IPS-18a (cell line): ENCODE measurements around the gene PPM1M.

Source experiments
- H3K27ac ChIP-seq: one replicate; pipeline ENCODE4 v1.5.1; 2013; ENCODE audit warnings: low read length
- H3K27me3 ChIP-seq: one replicate; pipeline ENCODE4 v1.6.1; 2013; ENCODE audit warnings: mild to moderate bottlenecking, low read length; ENCODE audit not compliant: control insufficient read depth, insufficient read depth
- H3K36me3 ChIP-seq: one replicate; pipeline ENCODE4 v1.6.1; 2013; ENCODE audit warnings: low read depth, low read length; ENCODE audit not compliant: control insufficient read depth
- H3K4me1 ChIP-seq: one replicate; pipeline ENCODE4 v1.6.1; 2013; ENCODE audit warnings: low read depth, low read length; ENCODE audit not compliant: control insufficient read depth
- H3K4me3 ChIP-seq: one replicate; pipeline ENCODE4 v1.5.1; 2013; ENCODE audit warnings: low read length
- H3K9ac ChIP-seq: one replicate; pipeline ENCODE4 v1.6.1; 2013; ENCODE audit warnings: mild to moderate bottlenecking, low read length, moderate library complexity
- H3K9me3 ChIP-seq: one replicate; pipeline ENCODE4 v1.6.1; 2013; ENCODE audit warnings: low read depth, low read length; ENCODE audit not compliant: control insufficient read depth

Gene PPM1M, protein sequence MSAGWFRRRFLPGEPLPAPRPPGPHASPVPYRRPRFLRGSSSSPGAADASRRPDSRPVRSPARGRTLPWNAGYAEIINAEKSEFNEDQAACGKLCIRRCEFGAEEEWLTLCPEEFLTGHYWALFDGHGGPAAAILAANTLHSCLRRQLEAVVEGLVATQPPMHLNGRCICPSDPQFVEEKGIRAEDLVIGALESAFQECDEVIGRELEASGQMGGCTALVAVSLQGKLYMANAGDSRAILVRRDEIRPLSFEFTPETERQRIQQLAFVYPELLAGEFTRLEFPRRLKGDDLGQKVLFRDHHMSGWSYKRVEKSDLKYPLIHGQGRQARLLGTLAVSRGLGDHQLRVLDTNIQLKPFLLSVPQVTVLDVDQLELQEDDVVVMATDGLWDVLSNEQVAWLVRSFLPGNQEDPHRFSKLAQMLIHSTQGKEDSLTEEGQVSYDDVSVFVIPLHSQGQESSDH

DNA sequence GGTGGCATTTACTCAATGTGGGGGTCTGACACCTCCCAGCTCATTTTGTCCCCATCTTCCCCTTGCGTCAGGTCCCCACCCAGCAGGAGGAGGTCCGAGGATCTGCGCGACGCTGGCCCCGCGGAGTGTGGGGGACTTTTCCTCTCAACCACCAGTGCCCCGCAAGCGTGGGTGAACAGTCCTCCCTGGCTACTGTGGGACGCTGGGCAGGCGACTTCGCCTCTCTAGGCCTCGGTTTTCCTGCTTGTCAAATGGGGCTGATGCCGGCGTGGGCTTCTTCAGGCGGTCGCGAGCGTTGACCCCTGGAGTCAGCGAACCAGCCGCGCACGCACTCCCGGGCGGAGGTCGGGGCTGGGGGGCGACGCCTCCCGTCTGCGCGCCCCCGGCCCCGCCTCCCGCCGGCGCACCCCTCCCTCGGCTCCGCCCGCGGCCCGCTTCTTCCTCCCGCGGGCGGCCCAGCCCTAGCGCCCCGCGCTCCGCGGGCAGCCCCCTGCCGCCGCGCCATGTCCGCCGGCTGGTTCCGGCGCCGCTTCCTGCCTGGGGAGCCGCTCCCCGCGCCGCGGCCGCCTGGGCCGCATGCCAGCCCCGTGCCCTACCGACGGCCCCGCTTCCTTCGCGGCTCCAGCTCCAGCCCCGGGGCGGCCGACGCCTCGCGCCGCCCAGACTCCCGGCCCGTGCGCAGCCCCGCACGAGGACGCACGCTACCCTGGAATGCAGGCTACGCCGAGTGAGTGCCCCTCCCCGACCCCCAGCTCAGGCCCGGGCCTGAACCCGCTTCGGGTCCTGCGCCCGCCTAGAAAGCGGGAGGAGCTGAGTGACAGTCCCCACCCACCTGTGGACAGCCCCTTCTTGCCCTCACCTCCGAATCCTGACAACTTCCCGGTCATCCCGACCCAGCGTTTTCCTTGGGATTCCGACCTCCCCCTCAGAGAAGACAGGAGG is at the start of gene PPM1M:
Gene PPM1M (plus strand): TSS at position 438 of the 942 bp plus-strand sequence. CDS start 66 bp downstream, at position 504.
- H3K9ac ChIP-seq = peak within 1 kb of the TSS; percentile 34
- H3K9me3 ChIP-seq = no peaks in the 10 kb centered on the region
- no peak within 1 kb of the TSS for H3K27ac ChIP-seq
- peak within 1 kb of the TSS; percentile 48 for H3K4me3 ChIP-seq
- peaks cover 39% of the 10 kb centered on the region for H3K27me3 ChIP-seq
- peaks cover 10% of the 10 kb centered on the region for H3K4me1 ChIP-seq
- H3K36me3 ChIP-seq = peaks cover 6% of the 10 kb centered on the region

DNA sequence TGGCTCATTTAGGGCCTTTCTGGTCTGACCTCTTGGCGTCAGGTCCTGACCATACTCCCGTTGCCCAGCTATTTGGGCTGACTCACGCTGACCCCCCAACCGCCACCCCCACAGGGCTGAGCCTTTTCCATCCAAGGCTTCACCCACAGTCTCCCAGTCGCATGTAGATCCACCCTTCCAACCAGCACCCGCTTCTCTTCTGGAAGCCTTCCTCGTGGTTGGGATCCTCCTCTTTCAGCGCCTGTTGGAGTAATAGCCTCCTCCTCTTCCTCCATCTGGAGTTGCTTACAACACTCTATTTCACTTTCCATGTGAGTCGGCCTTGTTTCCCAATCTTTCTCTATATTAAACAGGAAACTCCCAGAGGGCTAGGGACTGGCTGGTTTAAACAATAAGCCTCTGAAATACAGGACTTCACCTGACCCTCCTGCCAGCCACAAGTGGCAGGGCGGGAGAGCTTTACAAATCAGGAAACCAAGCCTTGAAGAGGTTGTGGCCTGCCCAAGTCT is 49.7 kb upstream of the PPM1M start:
- Histone ChIP-seq H3K27ac (no peak overlapping the region), H3K27me3 (no peaks in the 10 kb centered on the region), H3K9me3 (no peaks in the 10 kb centered on the region), H3K9ac (no peak overlapping the region), H3K4me3 (no peak overlapping the region), H3K36me3 (peaks cover 7% of the 10 kb centered on the region), H3K4me1 (peaks cover 6% of the 10 kb centered on the region)

DNA sequence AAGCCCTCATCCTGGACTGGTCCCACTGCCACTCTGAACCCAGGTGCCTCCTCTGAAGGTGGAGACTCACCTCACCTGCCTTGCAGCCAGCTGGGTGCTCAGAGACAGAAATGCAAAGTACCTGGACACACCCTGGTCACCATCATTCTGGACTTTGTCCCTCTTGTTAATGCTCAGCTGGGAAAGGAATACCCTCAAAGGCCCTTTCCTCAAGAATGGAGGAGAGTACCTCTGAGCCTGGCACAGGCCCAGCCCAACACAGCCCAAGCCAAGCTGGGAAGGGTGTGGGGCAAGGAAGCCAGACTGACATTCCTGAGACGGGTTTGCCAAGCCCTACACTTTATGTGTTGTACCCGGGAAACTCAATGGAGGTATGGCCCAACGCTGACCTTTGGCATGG is 48.6 kb upstream of the PPM1M start:
- no peak overlapping the region for H3K4me3 ChIP-seq
- H3K27ac ChIP-seq = no peak overlapping the region
- peak overlapping the region; percentile 70 for H3K9ac ChIP-seq
- peaks cover 6% of the 10 kb centered on the region for H3K4me1 ChIP-seq
- no peaks in the 10 kb centered on the region for H3K9me3 ChIP-seq
- no peaks in the 10 kb centered on the region for H3K27me3 ChIP-seq
- H3K36me3 ChIP-seq = peaks cover 15% of the 10 kb centered on the region

DNA sequence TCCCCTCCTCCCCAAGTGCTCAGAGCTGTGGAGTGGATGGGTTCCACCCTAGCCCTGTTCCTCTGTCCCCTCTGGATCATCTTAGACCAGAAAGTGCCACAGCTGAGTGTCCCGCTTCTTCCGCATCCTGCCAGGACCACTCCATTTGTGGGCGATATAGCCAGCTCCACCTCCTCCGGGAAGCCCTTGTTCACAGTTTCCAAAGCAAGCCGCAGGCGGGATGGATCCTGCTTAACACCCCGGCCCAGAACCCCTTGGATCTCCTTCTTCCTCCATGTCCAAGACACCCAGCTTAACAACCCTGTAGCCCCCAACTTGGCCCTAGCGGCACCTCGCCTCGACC is 48.1 kb upstream of the PPM1M start:
- Histone ChIP-seq H3K4me1 (peaks cover 6% of the 10 kb centered on the region), H3K27me3 (no peaks in the 10 kb centered on the region), H3K36me3 (peaks cover 18% of the 10 kb centered on the region), H3K27ac (peak overlapping the region; percentile 46), H3K4me3 (peak overlapping the region; percentile 90), H3K9ac (peak overlapping the region; percentile 70), H3K9me3 (no peaks in the 10 kb centered on the region)

DNA sequence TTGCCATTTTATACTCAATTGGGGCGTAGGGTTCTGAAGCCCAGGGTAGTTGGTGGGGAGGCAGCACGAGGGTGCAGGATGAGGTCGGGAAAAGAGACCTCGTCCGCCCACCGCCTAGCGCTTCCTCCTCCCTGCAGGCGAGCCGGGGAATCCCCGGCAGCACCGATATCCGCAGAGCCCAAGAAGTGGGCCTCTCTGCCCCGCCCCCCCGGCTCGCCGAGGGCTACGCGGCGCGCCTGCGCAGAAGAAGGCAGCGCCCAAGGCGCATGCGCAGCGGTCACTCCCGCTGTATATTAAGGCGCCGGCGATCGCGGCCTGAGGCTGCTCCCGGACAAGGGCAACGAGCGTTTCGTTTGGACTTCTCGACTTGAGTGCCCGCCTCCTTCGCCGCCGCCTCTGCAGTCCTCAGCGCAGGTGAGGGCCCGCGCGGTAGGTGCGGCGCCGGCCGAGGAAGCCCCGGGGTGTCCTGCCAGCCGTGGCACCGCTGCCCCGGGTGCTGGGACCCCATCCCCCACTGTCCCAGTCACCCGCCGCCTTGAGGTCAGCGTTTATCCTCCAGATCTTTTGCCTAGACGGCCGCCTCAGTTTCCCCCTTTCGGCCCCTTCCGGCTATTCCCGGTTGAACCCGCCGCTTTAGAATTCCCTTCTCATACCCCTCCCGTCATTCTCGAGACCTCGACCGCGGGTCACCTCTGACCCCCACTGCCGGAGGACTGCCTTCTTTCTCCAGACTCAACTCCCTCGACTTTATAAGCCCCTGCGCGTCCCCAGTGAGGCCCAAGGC is 47.5 kb upstream of the PPM1M start, which contains the start of gene ALAS1:
Gene ALAS1 (plus strand): TSS at position 319 of the 784 bp plus-strand sequence. CDS start 1,082 bp downstream, outside the sequence.
- Histone ChIP-seq H3K27me3 (no peaks in the 10 kb centered on the region), H3K4me1 (peaks cover 6% of the 10 kb centered on the region), H3K9ac (peak within 1 kb of the TSS; percentile 70), H3K9me3 (no peaks in the 10 kb centered on the region), H3K4me3 (peak within 1 kb of the TSS; percentile 90), H3K27ac (peak within 1 kb of the TSS; percentile 46), H3K36me3 (peaks cover 24% of the 10 kb centered on the region)

DNA sequence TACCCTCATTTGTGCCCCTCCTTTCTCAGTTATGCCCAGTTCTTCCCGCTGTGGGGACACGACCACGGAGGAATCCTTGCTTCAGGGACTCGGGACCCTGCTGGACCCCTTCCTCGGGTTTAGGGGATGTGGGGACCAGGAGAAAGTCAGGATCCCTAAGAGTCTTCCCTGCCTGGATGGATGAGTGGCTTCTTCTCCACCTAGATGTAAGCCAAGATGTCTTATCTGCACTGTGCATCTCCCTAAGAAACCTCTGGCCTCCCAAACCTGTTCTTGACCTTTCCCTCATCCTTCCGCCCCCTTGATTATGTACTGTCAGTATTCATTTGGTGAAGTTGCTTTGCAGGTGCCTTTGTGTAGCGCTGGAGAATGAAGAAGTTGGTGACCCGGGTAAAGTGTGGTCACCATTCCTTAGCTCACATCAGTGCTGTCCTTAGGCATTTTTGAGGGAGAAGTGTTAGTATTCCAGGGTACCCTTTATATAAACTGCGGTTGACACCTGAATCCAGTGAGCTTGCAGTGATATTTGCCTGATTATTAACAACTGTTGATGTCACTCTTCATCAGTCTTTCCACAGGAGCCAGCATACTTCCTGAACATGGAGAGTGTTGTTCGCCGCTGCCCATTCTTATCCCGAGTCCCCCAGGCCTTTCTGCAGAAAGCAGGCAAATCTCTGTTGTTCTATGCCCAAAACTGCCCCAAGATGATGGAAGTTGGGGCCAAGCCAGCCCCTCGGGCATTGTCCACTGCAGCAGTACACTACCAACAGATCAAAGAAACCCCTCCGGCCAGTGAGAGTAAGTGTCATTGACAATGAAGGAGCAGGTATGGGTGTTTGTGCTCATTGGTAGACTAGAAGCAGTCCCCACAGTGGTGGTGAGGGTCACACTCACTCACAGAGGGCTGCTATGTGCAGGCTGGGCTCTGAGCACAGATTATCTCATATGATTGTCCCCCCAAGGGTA is 46.6 kb upstream of the PPM1M start:
- Histone ChIP-seq H3K27ac (no peak overlapping the region), H3K4me1 (peaks cover 6% of the 10 kb centered on the region), H3K27me3 (no peaks in the 10 kb centered on the region), H3K9ac (peak overlapping the region; percentile 70), H3K4me3 (peak overlapping the region; percentile 90), H3K9me3 (no peaks in the 10 kb centered on the region), H3K36me3 (peaks cover 33% of the 10 kb centered on the region)

DNA sequence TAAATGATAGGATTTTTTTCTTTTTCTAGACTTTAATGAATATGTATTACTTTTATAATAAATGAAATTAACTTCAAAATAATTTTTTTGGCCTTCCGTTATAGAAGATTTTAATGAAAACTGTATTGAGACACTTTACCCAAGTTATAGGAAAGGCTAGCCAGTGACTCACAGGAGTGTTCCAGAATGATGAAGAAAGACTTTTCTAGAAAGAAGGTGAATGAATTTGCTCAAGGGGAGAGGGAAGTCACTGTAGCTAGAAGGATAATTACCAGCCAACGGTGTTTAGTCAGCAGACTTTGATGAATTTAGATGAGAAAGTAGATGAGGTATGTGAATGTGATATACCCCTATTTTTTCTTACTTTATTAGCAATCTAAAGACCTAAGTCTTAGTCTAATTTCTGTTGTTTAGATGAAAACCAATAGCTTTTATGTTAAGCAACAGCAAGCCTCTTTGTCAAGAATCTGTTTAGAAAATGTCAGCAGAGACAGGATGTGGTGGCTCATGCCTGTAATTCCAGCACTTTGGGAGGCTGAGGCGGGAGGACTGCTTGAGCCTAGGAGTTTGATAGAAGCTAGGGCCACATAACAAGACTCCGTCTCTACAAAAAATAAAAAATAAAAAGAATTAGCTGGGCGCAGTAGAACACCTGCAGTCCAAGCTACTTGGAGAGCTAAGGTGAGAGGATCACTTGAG is 44.4 kb upstream of the PPM1M start:
- Histone ChIP-seq H3K4me3 (no peak overlapping the region), H3K36me3 (peaks cover 54% of the 10 kb centered on the region), H3K4me1 (peaks cover 6% of the 10 kb centered on the region), H3K27ac (no peak overlapping the region), H3K27me3 (no peaks in the 10 kb centered on the region), H3K9ac (no peak overlapping the region), H3K9me3 (no peaks in the 10 kb centered on the region)

DNA sequence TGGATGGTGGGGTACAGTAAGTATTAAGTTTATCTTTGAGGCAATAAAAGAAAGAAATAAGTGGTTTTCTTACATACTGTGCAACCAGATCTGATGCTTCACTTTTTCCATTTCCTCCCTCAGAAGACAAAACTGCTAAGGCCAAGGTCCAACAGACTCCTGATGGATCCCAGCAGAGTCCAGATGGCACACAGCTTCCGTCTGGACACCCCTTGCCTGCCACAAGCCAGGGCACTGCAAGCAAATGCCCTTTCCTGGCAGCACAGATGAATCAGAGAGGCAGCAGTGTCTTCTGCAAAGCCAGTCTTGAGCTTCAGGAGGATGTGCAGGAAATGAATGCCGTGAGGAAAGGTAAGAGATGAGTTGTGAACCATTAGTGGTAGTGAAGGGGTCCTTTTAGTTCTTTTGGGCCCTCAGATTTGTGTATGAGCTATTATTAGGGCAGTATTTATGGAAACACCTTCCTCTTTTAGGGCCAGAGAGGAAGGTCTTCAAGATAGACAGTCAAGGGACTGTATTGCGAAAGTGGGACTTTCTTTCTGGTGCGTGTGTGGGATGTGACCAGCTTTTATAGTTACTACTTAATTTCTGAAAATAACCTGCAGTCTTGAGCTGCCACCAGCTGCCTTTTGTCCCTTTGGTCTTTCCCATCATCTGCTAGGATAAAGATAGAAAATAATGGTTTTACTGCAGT is 43.0 kb upstream of the PPM1M start:
- no peaks in the 10 kb centered on the region for H3K9me3 ChIP-seq
- H3K27me3 ChIP-seq = no peaks in the 10 kb centered on the region
- H3K9ac ChIP-seq = no peak overlapping the region
- H3K4me3 ChIP-seq = no peak overlapping the region
- H3K27ac ChIP-seq = no peak overlapping the region
- H3K36me3 ChIP-seq = peaks cover 64% of the 10 kb centered on the region
- peaks cover 2% of the 10 kb centered on the region for H3K4me1 ChIP-seq

DNA sequence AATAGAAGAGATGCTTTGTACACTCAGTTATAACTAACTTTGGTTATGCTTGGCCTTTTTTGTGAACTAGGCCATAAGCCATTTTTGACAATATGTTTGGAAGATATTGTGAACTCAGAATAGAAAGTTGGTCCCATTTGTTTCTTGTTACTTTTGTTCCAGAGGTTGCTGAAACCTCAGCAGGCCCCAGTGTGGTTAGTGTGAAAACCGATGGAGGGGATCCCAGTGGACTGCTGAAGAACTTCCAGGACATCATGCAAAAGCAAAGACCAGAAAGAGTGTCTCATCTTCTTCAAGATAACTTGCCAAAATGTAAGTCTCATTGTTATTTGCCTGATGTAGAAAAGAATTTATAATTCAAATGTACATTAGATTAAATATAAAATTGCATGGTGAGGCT is 41.9 kb upstream of the PPM1M start:
- no peaks in the 10 kb centered on the region for H3K27me3 ChIP-seq
- H3K4me3 ChIP-seq = no peak overlapping the region
- no peak overlapping the region for H3K27ac ChIP-seq
- H3K9me3 ChIP-seq = no peaks in the 10 kb centered on the region
- H3K9ac ChIP-seq = no peak overlapping the region
- peaks cover 76% of the 10 kb centered on the region for H3K36me3 ChIP-seq
- H3K4me1 ChIP-seq = no peaks in the 10 kb centered on the region
